HFF-Myc (cell line): Measurements from ENCODE around the gene NHP2.
"Not testable (repeated sequence)": the region's sequence is repeated elsewhere in the genome, so short reads cannot be mapped to it uniquely, and the experiment has no call there.

Experiments
- DNase-seq: peaks from one replicate; pipeline ENCODE4 v3.0.0-alpha.2; 2011; ENCODE audit warnings: low read depth; ENCODE audit errors: extremely low read depth
- H3K4me3 ChIP-seq: replicated peaks from 2 replicates; pipeline ENCODE4 v1.5.1; 2011; ENCODE audit warnings: low read depth, mild to moderate bottlenecking, control low read depth, low read length
- TF ChIP-seq, protein P1 (sequence below): IDR thresholded peaks from 2 replicates; pipeline ENCODE4 v1.5.1; 2012; ENCODE audit warnings: mild to moderate bottlenecking, low read depth, low read length, control low read depth; ENCODE audit errors: missing control alignments

NHP2 gene

DNA sequence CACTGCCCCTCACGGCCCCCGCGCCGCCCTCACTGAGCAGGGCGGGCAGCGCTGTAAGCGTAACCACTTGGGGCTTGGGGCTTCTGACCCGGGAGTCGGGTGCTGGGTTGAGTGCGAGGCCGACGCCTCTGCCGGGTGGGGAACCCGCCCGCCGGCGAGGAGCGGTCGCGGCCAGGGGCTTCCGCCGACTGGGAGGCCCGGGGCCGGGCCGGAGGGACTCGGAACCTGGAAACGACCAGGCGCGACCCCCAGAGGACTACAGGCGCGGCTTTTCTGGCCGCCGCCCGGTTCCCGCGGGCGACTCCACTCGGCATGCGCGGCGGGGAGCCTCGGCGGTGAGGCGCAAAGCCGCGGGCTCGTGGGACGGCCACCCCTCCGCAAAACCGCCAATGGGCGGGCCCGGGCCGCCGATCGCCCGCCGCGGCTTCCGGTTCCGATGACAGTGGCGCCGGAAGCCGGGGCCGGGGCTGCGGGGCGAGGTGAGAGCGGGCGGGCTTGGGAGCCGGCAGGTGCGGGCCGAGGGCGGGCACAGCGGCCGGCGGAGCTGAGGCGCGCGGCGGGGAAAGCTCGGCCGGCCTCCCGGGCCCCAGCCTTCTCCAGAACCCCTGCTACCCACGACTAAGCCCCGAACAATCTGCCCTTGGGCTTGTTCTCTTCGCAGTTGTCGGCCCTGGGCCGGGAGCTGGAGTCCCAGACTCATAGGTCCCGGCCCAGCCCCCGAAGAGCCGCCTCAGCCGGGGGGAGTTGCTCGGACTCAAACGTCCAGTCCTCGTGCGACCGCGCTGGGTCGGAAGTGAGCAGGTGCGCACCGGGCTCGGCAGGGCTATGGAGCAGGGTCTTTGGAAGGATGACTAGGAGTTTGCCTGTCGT lies 22.9 kb downstream of the NHP2 start, which contains the start of gene RMND5B:
RMND5B (plus strand) TSS at position 439 of the 870 bp plus-strand sequence. CDS start 7,106 bp downstream, outside the sequence.
- TF ChIP-seq, protein P1, sequence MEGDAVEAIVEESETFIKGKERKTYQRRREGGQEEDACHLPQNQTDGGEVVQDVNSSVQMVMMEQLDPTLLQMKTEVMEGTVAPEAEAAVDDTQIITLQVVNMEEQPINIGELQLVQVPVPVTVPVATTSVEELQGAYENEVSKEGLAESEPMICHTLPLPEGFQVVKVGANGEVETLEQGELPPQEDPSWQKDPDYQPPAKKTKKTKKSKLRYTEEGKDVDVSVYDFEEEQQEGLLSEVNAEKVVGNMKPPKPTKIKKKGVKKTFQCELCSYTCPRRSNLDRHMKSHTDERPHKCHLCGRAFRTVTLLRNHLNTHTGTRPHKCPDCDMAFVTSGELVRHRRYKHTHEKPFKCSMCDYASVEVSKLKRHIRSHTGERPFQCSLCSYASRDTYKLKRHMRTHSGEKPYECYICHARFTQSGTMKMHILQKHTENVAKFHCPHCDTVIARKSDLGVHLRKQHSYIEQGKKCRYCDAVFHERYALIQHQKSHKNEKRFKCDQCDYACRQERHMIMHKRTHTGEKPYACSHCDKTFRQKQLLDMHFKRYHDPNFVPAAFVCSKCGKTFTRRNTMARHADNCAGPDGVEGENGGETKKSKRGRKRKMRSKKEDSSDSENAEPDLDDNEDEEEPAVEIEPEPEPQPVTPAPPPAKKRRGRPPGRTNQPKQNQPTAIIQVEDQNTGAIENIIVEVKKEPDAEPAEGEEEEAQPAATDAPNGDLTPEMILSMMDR, result no peak
- DNase-seq, result no peak
- peak within 1 kb of the TSS; percentile 72 for H3K4me3 ChIP-seq

DNA sequence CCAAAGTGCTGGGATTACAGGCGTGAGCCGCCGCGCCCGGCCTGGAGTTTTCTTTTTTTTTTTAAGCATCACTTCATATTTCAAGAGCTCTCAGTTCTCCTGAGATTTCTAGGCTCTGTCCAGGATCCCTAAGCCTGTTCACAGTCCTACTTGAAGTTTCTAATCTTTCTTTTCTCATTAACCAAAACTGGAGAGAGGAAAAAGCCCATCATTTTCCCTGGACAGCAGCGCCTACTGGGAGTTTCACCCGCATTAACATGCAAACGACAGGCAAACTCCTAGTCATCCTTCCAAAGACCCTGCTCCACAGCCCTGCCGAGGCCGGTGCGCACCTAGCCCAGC lies 23.5 kb downstream of the NHP2 start:
- H3K4me3 ChIP-seq, result peak overlapping the region; percentile 72
- DNase-seq, result not testable (repeated sequence)

DNA sequence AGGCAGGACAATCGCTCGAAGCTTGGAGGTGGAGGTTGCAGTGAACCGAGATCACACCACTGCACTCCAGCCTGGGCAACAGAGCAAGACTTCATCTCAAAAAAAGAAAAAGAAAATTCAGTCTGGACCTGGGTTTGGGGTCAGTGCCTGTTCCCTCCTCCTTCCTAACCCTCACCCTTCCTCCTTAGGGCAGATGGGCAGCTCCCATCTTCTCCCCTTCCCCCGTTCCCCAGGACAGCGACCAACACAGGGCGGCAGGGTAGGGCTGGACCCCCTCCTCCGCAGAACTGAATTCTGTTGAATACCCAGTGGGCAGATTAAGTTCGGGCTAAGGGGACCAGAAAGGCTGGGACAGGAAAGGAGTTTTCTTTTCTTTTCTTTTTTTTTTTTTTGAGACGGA lies 24.4 kb downstream of the NHP2 start:
- TF ChIP-seq, protein P1, result no peak
- H3K4me3 ChIP-seq, result no peak overlapping the region
- DNase-seq, result no peak

DNA sequence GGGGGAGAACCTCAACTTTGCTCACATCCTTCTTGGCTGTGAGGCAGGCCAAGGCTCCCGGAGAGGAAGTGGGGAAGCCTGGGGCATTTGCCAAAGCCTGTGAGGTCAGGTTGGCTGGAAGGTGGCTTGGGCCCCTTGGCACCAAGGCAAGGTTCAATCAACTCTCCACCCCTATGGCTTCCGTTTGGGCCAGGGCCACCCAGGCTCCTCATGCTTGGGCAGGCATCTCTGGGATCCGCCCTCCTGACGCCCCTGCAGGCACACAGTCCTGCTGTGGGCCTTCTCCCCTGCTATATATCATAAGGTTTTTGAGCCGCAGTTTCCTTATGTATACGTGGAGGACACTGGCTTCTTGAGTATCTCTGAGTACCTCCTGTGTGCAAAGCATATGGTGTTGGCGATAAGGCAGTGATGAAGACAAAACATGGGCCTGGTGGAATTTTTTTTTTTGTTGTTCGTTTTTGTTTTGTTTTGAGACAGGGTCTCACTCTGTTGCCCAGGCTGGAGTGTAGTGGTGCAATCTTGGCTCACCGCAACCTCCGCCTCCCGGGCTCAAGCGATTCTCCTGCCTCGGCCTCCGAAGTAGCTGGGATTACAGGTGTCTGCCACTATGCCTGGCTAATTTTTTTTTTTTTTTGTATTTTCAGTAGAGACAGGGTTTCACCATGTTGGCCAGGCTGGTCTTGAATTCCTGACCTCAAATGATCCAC lies 26.2 kb downstream of the NHP2 start:
- H3K4me3 ChIP-seq, DNase-seq: not testable (repeated sequence)

DNA sequence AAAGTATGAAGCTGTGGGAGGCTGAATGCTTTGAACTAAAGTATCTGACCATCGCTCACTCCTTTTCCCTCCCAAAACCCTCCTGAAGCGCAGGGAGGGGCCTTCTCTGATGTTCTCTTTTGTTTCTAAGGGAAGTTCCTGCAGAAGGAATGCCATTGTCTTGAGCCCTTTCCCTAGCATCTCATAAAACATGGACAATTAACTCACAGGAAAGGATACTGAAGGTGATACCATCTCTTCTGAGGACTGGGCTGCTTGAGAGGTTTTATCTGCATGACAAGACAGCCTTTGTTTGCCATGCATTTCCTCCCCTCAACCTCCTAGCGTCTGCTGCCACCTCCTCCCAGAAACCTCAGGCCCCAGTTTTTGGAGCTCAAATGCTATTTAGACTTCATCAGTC lies 27.1 kb downstream of the NHP2 start:
- no peak for DNase-seq
- H3K4me3 ChIP-seq, result no peak overlapping the region
- TF ChIP-seq, protein P1, result no peak

DNA sequence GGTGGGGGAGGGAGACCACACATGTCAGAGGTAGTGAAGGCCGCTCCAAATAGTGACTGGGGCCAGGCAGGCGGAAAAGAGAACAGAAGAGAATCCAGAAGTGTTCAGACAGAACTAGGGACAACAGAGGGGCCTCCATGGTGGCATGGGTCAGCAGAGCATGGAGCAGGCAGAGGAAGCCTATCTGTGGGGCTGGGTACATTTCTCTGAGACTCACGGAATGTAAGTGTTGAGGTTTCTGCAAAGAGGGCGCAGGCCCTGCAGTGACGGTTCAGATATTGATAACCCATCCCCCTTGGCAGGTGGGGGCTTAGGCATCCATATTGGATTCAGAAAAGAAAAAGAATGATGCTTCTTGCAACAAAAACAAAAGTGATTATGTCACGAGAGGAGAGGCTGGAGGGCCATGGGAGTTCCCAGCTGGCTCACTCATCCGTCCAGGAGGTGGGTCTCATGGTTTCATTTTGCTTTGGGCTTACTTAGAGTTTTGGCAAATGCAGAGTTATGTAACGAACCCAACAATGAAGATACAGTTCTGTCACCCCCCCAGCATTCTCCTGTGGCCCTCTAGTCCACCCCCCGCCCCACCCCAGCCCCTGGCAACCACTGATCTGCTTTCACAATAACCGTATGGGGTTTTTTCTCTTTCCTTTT lies 28.3 kb downstream of the NHP2 start:
- no peak overlapping the region for H3K4me3 ChIP-seq
- TF ChIP-seq, protein P1, result no peak
- DNase-seq, result no peak

DNA sequence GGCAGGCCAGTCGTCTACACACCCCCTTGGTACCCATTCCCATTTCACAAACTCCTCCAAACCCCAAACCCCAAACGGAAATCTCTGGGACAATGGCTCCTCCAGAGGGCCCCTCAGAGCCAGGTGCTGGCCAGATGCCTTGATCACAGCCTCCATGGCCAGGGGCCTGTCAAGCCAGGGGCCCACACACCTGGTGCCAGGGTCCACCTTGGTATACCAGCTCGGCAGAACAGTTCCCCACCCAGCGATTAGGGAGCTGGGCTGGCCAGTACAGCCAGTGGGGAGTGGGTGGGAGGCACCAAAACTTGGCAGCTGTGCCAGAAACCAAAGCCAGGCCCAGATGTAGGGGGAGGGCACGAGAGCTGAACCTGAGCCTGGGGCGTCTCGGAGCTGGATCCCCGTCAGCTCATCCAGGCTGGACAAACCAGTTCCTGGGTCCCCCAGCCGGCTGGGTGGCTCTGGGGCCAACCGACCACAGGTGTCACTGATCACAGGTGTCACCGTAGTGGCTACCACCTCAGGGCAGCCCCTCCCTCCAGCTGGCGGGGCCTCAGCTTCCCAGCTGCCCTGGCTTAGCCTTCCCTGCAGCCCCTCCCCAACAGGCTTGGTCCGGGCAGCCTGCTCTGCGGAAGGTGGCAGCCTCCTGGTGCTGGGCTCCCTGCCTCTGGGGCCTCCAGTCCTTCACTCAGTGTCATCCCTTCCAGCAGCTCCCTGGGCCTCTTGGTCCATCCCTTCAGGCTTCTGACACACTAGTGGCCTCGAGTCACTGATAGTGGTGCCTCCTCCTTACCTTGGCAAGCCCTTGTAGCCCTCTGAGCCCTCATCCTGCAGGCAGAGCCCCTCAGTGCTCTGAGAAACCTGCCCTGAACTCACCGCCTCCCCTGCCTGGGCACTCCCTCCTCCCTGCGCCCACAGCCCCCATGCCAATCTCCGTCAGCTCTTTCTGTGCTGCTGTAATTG lies 29.4 kb downstream of the NHP2 start:
- no peak overlapping the region for H3K4me3 ChIP-seq
- TF ChIP-seq, protein P1, result no peak
- DNase-seq, result no peak
